GM23338 (cell line): ENCODE results near the gene EFR3B. TPM values are rescaled to one million over a fixed set of nuclear protein-coding genes. Genes with fewer than 3 reads are reported as not detected.

ENCODE experiments used
- ATAC-seq: fragments of 200-7000 bp; cut with Tn5 transposase; 3 replicates; pipeline ENCODE4 v1.9.1; 2020
- DNase-seq: peaks from one replicate; pipeline ENCODE4 v3.0.0-alpha.2; 2015; ENCODE audit warnings: low spot score
- H2AFZ ChIP-seq: fragments of 200-600 bp; sonication (generic); 2 replicates; pipeline ENCODE4 v1.8.0; 2016; ENCODE audit warnings: antibody characterized with exemption, mild to moderate bottlenecking, moderate library complexity
- H3F3A ChIP-seq: fragments of 200-600 bp; sonication (generic); replicated peaks from 2 replicates; pipeline ENCODE4 v1.8.0; 2017; ENCODE audit warnings: antibody characterized with exemption, mixed run types, low read depth
- H3K27ac ChIP-seq: fragments of 200-600 bp; sonication (generic); 2 replicates; pipeline ENCODE4 v1.6.1; 2016; ENCODE audit warnings: low read depth
- H3K27me3 ChIP-seq: fragments of 200-600 bp; sonication (generic); 2 replicates; pipeline ENCODE4 v1.8.0; 2016; ENCODE audit warnings: mild to moderate bottlenecking, mixed run types, moderate library complexity; ENCODE audit not compliant: insufficient read depth
- H3K36me3 ChIP-seq: fragments of 200-600 bp; sonication (generic); 2 replicates; pipeline ENCODE4 v1.8.0; 2016; ENCODE audit warnings: mild to moderate bottlenecking; ENCODE audit not compliant: insufficient read depth
- H3K4me1 ChIP-seq: fragments of 200-600 bp; sonication (generic); 2 replicates; pipeline ENCODE4 v1.8.0; 2016; ENCODE audit warnings: mild to moderate bottlenecking, moderate library complexity; ENCODE audit not compliant: insufficient read depth
- H3K4me2 ChIP-seq: fragments of 200-600 bp; sonication (generic); 2 replicates; pipeline ENCODE4 v1.7.1; 2017; ENCODE audit warnings: mixed run types
- H3K4me3 ChIP-seq: fragments of 200-600 bp; sonication (generic); 2 replicates; pipeline ENCODE4 v1.6.1; 2016; ENCODE audit warnings: mixed run types
- H3K79me2 ChIP-seq: fragments of 200-600 bp; sonication (generic); replicated peaks from 2 replicates; pipeline ENCODE4 v1.8.0; 2017; ENCODE audit warnings: mild to moderate bottlenecking; ENCODE audit not compliant: insufficient read depth
- H3K9me2 ChIP-seq: fragments of 200-600 bp; sonication (generic); 2 replicates; pipeline ENCODE4 v1.8.0; 2017; ENCODE audit not compliant: insufficient read depth
- H4K20me1 ChIP-seq: fragments of 200-600 bp; sonication (generic); replicated peaks from 2 replicates; pipeline ENCODE4 v1.8.0; 2017; ENCODE audit warnings: mild to moderate bottlenecking; ENCODE audit not compliant: insufficient read depth
- H3K27ac Mint-ChIP-seq: 2 replicates; pipeline ENCODE4 v1.8.0; 2020; ENCODE audit warnings: inconsistent platforms, mild to moderate bottlenecking, moderate library complexity, mixed read lengths
- H3K27me3 Mint-ChIP-seq: 3 replicates; pipeline ENCODE4 v1.8.0; 2022; ENCODE audit warnings: low read depth, mild to moderate bottlenecking, moderate library complexity, mixed read lengths, inconsistent platforms; ENCODE audit not compliant: insufficient read depth, poor library complexity
- H3K36me3 Mint-ChIP-seq: 3 replicates; pipeline ENCODE4 v1.8.0; 2021; ENCODE audit warnings: low read depth, mild to moderate bottlenecking, inconsistent platforms, moderate library complexity, mixed read lengths
- H3K4me1 Mint-ChIP-seq: 3 replicates; pipeline ENCODE4 v1.8.0; 2020; ENCODE audit warnings: mild to moderate bottlenecking, inconsistent platforms, mixed read lengths
- H3K4me3 Mint-ChIP-seq: 3 replicates; pipeline ENCODE4 v1.8.0; 2021; ENCODE audit warnings: moderate library complexity, mild to moderate bottlenecking, inconsistent platforms, mixed read lengths
- H3K9me3 Mint-ChIP-seq: 3 replicates; pipeline ENCODE4 v1.8.0; 2020; ENCODE audit warnings: moderate library complexity, mild to moderate bottlenecking, inconsistent platforms, mixed read lengths
- CREB1 ChIP-seq: fragments of 250-450 bp; sonication (Bioruptor Pico); IDR thresholded peaks from 2 replicates; pipeline ENCODE4 v1.5.0; 2020; ENCODE audit warnings: low read depth, mild to moderate bottlenecking, moderate library complexity
- ETS1 ChIP-seq: IDR thresholded peaks from 2 replicates; pipeline ENCODE4 v1.6.1; 2016; ENCODE audit warnings: antibody characterized with exemption
- EZH2 ChIP-seq: fragments of 200-600 bp; sonication (generic); IDR thresholded peaks from one replicate; pipeline ENCODE4 v1.8.0; 2017; ENCODE audit warnings: antibody characterized with exemption, mild to moderate bottlenecking, low read depth; ENCODE audit not compliant: unreplicated experiment
- JUNB ChIP-seq: IDR thresholded peaks from one replicate; pipeline ENCODE4 v1.6.1; 2016; ENCODE audit warnings: antibody characterized with exemption; ENCODE audit not compliant: unreplicated experiment
- NANOG ChIP-seq: IDR thresholded peaks from 2 replicates; pipeline ENCODE4 v1.6.1; 2016; ENCODE audit warnings: antibody characterized with exemption, borderline replicate concordance
- POLR2AphosphoS5 ChIP-seq: IDR thresholded peaks from 2 replicates; pipeline ENCODE4 v1.6.1; 2016; ENCODE audit warnings: antibody characterized with exemption, low read depth
- REST ChIP-seq: IDR thresholded peaks from one replicate; pipeline ENCODE4 v1.6.1; 2018; ENCODE audit warnings: antibody characterized with exemption; ENCODE audit not compliant: unreplicated experiment
- STAT1 ChIP-seq: IDR thresholded peaks from one replicate; pipeline ENCODE4 v1.6.1; 2016; ENCODE audit warnings: antibody characterized with exemption; ENCODE audit not compliant: unreplicated experiment
- polyA plus RNA-seq: library from polyadenylated mRNA; unstranded; fragments of >200 nt; fragmentation: Nextera tagmentation; extraction: Ambion mirVana; gene quantifications from 2 replicates; pipeline ENCODE4 v1.2.1, GENCODE V29; 2016
- total RNA-seq: library from RNA; depleted of rRNA; stranded (reverse); fragments of >200 nt; shearing (Covaris generic); gene quantifications from 2 replicates; pipeline ENCODE4 v1.2.3, GENCODE V29; 2014

Gene EFR3B
- total and polyA plus RNA-seq, 2 experiments from 2014 or later: 3.3 to 10.7 TPM

- Histone ChIP-seq H4K20me1 (peaks cover 11% of the 10 kb centered on the region), H3K4me3 (no peak overlapping the region), H3K79me2 (no peaks in the 10 kb centered on the region), H2AFZ (no peak overlapping the region), H3K4me1 (peaks cover 20% of the 10 kb centered on the region), H3K4me2 (no peak overlapping the region), H3K27ac (no peak overlapping the region), H3K27me3 (peaks cover 21% of the 10 kb centered on the region), H3F3A (0 out of 2 replicates have a peak, but pooled peaks cover 3% of the 10 kb centered on the region), H3K36me3 (no peaks in the 10 kb centered on the region), H3K9me2 (no peaks in the 10 kb centered on the region)
- Mint-ChIP-seq H3K9me3 (no peaks in the 10 kb centered on the region), H3K27ac (no peak overlapping the region), H3K27me3 (peaks cover 17% of the 10 kb centered on the region), H3K4me3 (no peak overlapping the region), H3K36me3 (no peaks in the 10 kb centered on the region), H3K4me1 (peaks cover 21% of the 10 kb centered on the region)
- TF ChIP-seq REST (no peak), NANOG (no peak), ETS1 (no peak), STAT1 (no peak), POLR2AphosphoS5 (no peak)
- DNase-seq: no peak
- no peak for ATAC-seq
Measured at GRCh38 chr2:25085761-25086560, 44.1 kb downstream of the EFR3B start.

GRCh38 chr2:25088817-25089516 lies 47.1 kb downstream of the EFR3B start:
- H3K79me2 ChIP-seq: no peaks in the 10 kb centered on the region
- no peaks in the 10 kb centered on the region for H3K36me3 ChIP-seq
- peaks cover 31% of the 10 kb centered on the region for H3K4me1 Mint-ChIP-seq
- peaks cover 21% of the 10 kb centered on the region for H3K27me3 ChIP-seq
- no peaks in the 10 kb centered on the region for H3K9me2 ChIP-seq
- peak overlapping the region; percentile 29; the same call in 1 of the 2 replicates for H3K4me3 ChIP-seq
- DNase-seq (peak; percentile 37), ATAC-seq (peak; percentile 52)
- no peak overlapping the region for H3K27ac ChIP-seq
- H3K4me1 ChIP-seq: peaks cover 31% of the 10 kb centered on the region
- H3K9me3 Mint-ChIP-seq: no peaks in the 10 kb centered on the region
- peak overlapping the region; percentile 42; the same call in 1 of the 3 replicates for H3K4me3 Mint-ChIP-seq
- 0 out of 2 replicates have a peak, but pooled peaks cover 3% of the 10 kb centered on the region for H3F3A ChIP-seq
- peaks cover 9% of the 10 kb centered on the region for H4K20me1 ChIP-seq
- H3K27ac Mint-ChIP-seq: no peak overlapping the region
- H3K36me3 Mint-ChIP-seq: peaks cover 5% of the 10 kb centered on the region; the same call in 1 of the 3 replicates
- peaks cover 23% of the 10 kb centered on the region for H3K27me3 Mint-ChIP-seq
- no peak overlapping the region for H2AFZ ChIP-seq
- peak overlapping the region; percentile 58 for H3K4me2 ChIP-seq
- TF ChIP-seq NANOG (no peak), JUNB (no peak), EZH2 (no peak), ETS1 (no peak), CREB1 (no peak)
